SK-N-MC (cell line): ENCODE measurements around the gene CFAP90.

Source experiments
- DNase-seq: peaks from one replicate; pipeline ENCODE4 v3.0.0-alpha.2; 2011; ENCODE audit warnings: low read depth, low spot score
- H3K27ac ChIP-seq: fragments of 200-600 bp; sonication (generic); 2 replicates; pipeline ENCODE4 v1.5.1; 2016; ENCODE audit warnings: mixed run types
- H3K36me3 ChIP-seq: fragments of 200-600 bp; sonication (generic); 2 replicates; pipeline ENCODE4 v1.6.1; 2017; ENCODE audit warnings: antibody characterized with exemption, low read length, mixed read lengths; ENCODE audit not compliant: insufficient read depth
- H3K4me3 ChIP-seq: fragments of 200-600 bp; sonication (generic); 2 replicates; pipeline ENCODE4 v1.5.1; 2016
- H3K9ac ChIP-seq: fragments of 200-600 bp; sonication (generic); 2 replicates; pipeline ENCODE4 v1.8.0; 2017; ENCODE audit warnings: mixed run types, mixed read lengths; ENCODE audit not compliant: insufficient read length
- H3K9me3 ChIP-seq: fragments of 200-600 bp; sonication (generic); 2 replicates; pipeline ENCODE4 v1.6.1; 2017; ENCODE audit warnings: low read depth, mild to moderate bottlenecking, antibody characterized with exemption, low read length, moderate library complexity, mixed read lengths
- EZH2 ChIP-seq: fragments of 200-600 bp; sonication (generic); IDR thresholded peaks from one replicate; pipeline ENCODE4 v1.6.1; 2017; ENCODE audit warnings: antibody characterized with exemption
- FOXP2 ChIP-seq: optimal IDR thresholded peaks from 2 replicates; pipeline ENCODE3; 2011; ENCODE audit warnings: mild to moderate bottlenecking, moderate library complexity; ENCODE audit not compliant: insufficient read depth; ENCODE audit errors: extremely low read length, control extremely low read depth
- POLR2AphosphoS5 ChIP-seq: IDR thresholded peaks from 2 replicates; pipeline ENCODE4 v1.6.1; 2012; ENCODE audit warnings: mild to moderate bottlenecking, low read depth, low read length, borderline replicate concordance

CFAP90 gene

GRCh38 chr5:7781899-7782298 is 69.0 kb downstream of the CFAP90 start:
- no peak overlapping the region for H3K4me3 ChIP-seq
- H3K27ac ChIP-seq, result no peak overlapping the region
- no peak for DNase-seq
- H3K9ac ChIP-seq, result no peak overlapping the region
- TF ChIP-seq FOXP2 (no peak), POLR2AphosphoS5 (no peak), EZH2 (no peak)
- no peaks in the 10 kb centered on the region for H3K9me3 ChIP-seq
- no peaks in the 10 kb centered on the region for H3K36me3 ChIP-seq
